Adrenal gland (tissue), 12 donors: ENCODE data around the gene DMPK. TPM values are rescaled to one million over a fixed set of nuclear protein-coding genes. Genes with fewer than 3 reads are reported as not detected.

ENCODE experiments used
- DNase-seq, 7 donors: peaks; one replicate each; pipeline ENCODE4 v3.0.0-alpha.2; 2019 to 2020
- H3K27ac ChIP-seq, 5 donors: fragments of 200-600 bp; sonication (generic) in 4 of 5; 1 replicate in 3 of 5; 2 replicates in 2 of 5; pipeline versions ENCODE4 v1.5.1 to v1.8.0; 2016 to 2020; ENCODE audit warnings: mild to moderate bottlenecking in 1 of 5
- H3K27me3 ChIP-seq: fragments of 200-600 bp; 2 replicates; pipeline ENCODE4 v1.8.0; 2021
- H3K36me3 ChIP-seq, 2 donors: fragments of 200-600 bp; replicated peaks in 1 of 2; 1 replicate in 1 of 2; 2 replicates in 1 of 2; pipeline versions ENCODE4 v1.5.1 to v1.8.0; 2018 to 2022
- H3K4me1 ChIP-seq, 2 donors: fragments of 200-600 bp; replicated peaks in 1 of 2; 1 replicate in 1 of 2; 2 replicates in 1 of 2; pipeline versions ENCODE4 v1.5.1 to v1.8.0; 2018 to 2021
- H3K4me3 ChIP-seq, 4 donors: fragments of 200-600 bp; sonication (generic) in 3 of 4; one replicate each; pipeline ENCODE4 v1.5.1; 2016 to 2018
- H3K9me3 ChIP-seq, 3 donors: fragments of 200-600 bp; sonication (generic) in 1 of 3; replicated peaks in 1 of 3; 1 replicate in 2 of 3; 2 replicates in 1 of 3; pipeline versions ENCODE4 v1.5.1 to v1.8.0; 2016 to 2021
- POLR2A ChIP-seq, 2 donors: fragments of 450-650 bp; IDR thresholded peaks; one replicate each; pipeline ENCODE4 v1.6.1; 2017; ENCODE audit warnings: antibody characterized with exemption in 2 of 2, mild to moderate bottlenecking in 2 of 2, moderate library complexity in 1 of 2
- WGBS, 4 donors: extraction: QIAGEN DNeasy Blood & Tissue Kit in 2 of 4; methylation state at CpG; one replicate each; pipeline versions ENCODE4 v1.1.5 to v1.1.7; 2013 to 2017; 5-methylcytosine and 5-hydroxymethylcytosine counted together
- intact Hi-C, 2 donors: fragments of 100-400 bp; cut with DNase I; formaldehyde crosslinking; loops; one replicate each; pipeline versions ENCODE4 v1.14.1 to v1.15.0; 2022 to 2023
- polyA plus RNA-seq, 3 donors: library from polyadenylated mRNA; stranded (reverse); fragments of 200-250 nt in 2 of 3; fragments of 350-450 nt in 1 of 3; fragmentation: Illumina TruSeq in 1 of 3; extraction: RNeasy Lipid Tissue Mini Kit (QIAGEN cat#74804) in 1 of 3; gene quantifications; one replicate each; pipeline ENCODE4 v1.2.3, GENCODE V29; 2013 to 2014
- total RNA-seq, 9 donors: library from RNA; depleted of rRNA in 4 of 9; stranded (reverse); fragments of >200 nt in 4 of 9; fragments of 120-200 nt in 1 of 9; fragmentation: NEBNext Ultra II Directional in 1 of 9; extraction: Animal tissue kit (Norgen Biotek cat#: 25700) in 1 of 9; gene quantifications; one replicate each; pipeline versions ENCODE4 v1.1.0 to v1.2.4, GENCODE V29; 2013 to 2023
- TF ChIP-seq, protein P1 (sequence below), 6 experiments: fragments of 450-650 bp in 4 of 6; fragments of 200-600 bp in 2 of 6; sonication (generic) in 1 of 6; IDR thresholded peaks; 1 replicate in 5 of 6; 2 replicates in 1 of 6; pipeline versions ENCODE4 v1.5.1 to v1.8.0; 2016 to 2021; ENCODE audit warnings: antibody characterized with exemption in 6 of 6, mild to moderate bottlenecking in 2 of 6, moderate library complexity in 1 of 6
- donor health status: healthy with polysubstance abuse.
- donor health status: Bipolar disorder and iron deficiency.
- donor health status: DM: yes; HTN: yes; CAD: no.
- donor health status: DM: no; HTN: no; CAD: no.
- donor health status: DM: no; HTN: no; CAD: no.
- donor health status: DM: yes; HTN: yes; CAD: no.

Gene DMPK
- total and polyA plus RNA-seq, 12 donors, result 76.8 to 748 (median 129) TPM

DNA sequence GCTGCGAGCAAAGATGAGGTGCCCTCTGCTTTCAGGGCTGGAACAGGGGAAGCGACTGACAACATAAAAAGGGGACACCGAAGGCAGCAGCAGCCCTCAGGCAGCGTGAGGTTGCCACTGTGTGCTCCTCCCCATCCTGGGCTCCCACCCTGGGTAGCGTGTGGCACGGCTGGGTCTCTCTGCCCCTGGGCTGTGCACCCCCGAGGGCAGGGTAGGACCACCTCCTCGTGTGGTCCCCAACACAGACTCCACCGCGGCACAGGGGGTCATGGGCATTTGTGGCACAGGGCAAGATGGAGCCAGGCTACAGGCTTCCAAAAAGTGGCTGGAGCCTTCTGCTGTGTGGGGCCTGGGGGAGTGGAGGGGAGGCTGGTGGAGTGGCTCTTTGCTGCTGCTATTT, 39.3 kb upstream of the DMPK start:
- Histone ChIP-seq H3K36me3 (peaks cover 0 to 37% of the 10 kb centered on the region in 2 donors), H3K4me1 (peaks cover 8% of the 10 kb centered on the region in 2 donors), H3K27me3 (no peaks in the 10 kb centered on the region), H3K4me3 (no peak overlapping the region), H3K9me3 (no peaks in the 10 kb centered on the region), H3K27ac (no peak overlapping the region)
- intact Hi-C loops, result no loop called here
- TF ChIP-seq, protein P1, sequence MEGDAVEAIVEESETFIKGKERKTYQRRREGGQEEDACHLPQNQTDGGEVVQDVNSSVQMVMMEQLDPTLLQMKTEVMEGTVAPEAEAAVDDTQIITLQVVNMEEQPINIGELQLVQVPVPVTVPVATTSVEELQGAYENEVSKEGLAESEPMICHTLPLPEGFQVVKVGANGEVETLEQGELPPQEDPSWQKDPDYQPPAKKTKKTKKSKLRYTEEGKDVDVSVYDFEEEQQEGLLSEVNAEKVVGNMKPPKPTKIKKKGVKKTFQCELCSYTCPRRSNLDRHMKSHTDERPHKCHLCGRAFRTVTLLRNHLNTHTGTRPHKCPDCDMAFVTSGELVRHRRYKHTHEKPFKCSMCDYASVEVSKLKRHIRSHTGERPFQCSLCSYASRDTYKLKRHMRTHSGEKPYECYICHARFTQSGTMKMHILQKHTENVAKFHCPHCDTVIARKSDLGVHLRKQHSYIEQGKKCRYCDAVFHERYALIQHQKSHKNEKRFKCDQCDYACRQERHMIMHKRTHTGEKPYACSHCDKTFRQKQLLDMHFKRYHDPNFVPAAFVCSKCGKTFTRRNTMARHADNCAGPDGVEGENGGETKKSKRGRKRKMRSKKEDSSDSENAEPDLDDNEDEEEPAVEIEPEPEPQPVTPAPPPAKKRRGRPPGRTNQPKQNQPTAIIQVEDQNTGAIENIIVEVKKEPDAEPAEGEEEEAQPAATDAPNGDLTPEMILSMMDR (IDR thresholded peaks at IDR 0.05), result no peak
- no peak for TF ChIP-seq POLR2A (IDR thresholded peaks at IDR 0.05)
- no peak for DNase-seq
- 69 to 91% (median 87%) methylated on average over 5 to 10 of the region's 10 CpGs for WGBS, 4 donors

DNA sequence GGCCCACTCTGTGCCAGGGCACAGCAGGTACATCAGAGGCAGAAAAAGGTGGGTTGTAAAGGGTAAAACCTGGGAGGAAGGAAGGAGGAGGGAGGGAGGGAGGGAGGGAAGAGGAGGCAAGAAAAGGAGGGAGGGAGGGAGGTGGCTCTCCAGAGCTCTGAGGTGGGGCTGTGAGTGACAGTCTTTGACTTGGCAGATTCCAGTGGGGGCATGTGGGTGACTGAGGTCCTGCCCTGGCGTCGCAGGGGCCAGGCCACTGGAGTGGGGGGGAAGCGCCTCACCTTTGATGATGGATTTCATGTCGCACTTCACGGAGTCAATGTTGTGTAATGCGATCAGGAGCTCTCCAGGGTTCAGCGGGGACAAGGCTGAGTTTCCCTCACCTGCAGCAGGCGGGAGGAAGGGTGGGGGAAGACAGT, 38.8 kb upstream of the DMPK start:
- TF ChIP-seq, protein P1 (IDR thresholded peaks at IDR 0.05), result no peak
- TF ChIP-seq POLR2A (IDR thresholded peaks at IDR 0.05), result no peak
- H3K4me3 ChIP-seq, result no peak overlapping the region
- no peak for DNase-seq
- peaks cover 8% of the 10 kb centered on the region in 2 donors for H3K4me1 ChIP-seq
- H3K27ac ChIP-seq, result no peak overlapping the region
- no peaks in the 10 kb centered on the region for H3K9me3 ChIP-seq
- peaks cover 0 to 33% of the 10 kb centered on the region in 2 donors for H3K36me3 ChIP-seq
- intact Hi-C loops, result no loop called here
- WGBS, 4 donors, result 79 to 84% (median 83%) methylated on average over 8 of the region's 8 CpGs
- no peaks in the 10 kb centered on the region for H3K27me3 ChIP-seq

DNA sequence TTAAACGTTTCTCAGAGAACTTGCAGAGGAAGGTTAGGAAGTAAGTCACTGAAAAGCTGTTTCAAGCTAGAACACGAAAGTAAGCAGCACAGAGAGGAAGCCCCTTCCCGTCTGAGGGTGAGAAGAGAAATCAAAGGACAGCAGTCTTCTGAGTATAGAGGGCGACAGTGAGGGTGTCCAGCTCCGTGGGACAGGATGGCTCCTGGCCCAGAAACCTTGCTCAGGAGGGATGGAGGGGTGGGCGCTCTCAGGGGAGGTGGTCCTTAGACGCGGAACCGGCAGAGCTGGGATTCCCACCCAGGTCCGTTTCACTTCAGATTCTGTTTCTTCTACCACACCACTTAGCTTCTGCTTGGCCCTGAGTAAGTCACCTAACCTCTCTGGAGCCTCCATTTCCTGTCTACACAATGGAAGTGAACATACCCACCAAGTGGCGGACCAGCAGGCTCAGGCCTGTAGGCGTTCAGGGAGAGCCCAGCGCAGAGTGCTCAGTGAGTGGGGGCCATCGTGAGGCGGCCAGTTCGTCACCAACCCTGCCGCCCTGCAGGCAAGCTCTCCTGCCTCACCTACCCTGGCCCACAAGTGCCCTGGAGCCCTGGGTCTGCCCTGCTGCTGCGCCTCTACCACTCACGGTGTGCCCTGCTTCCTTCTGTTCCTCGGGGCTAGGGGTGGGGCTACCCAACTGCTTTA, 38.3 kb upstream of the DMPK start:
- H3K9me3 ChIP-seq, result no peaks in the 10 kb centered on the region
- no peaks in the 10 kb centered on the region for H3K27me3 ChIP-seq
- H3K4me3 ChIP-seq, result no peak overlapping the region
- WGBS, 4 donors, result 78 to 81% (median 79%) methylated on average over 18 to 20 of the region's 20 CpGs
- no peak for DNase-seq
- H3K27ac ChIP-seq, result no peak overlapping the region
- H3K4me1 ChIP-seq, result peaks cover 8% of the 10 kb centered on the region in 2 donors
- peaks cover 0 to 27% of the 10 kb centered on the region in 2 donors for H3K36me3 ChIP-seq
- intact Hi-C loops, result no loop called here
- TF ChIP-seq, protein P1 (IDR thresholded peaks at IDR 0.05), result no peak
- TF ChIP-seq POLR2A (IDR thresholded peaks at IDR 0.05), result no peak

DNA sequence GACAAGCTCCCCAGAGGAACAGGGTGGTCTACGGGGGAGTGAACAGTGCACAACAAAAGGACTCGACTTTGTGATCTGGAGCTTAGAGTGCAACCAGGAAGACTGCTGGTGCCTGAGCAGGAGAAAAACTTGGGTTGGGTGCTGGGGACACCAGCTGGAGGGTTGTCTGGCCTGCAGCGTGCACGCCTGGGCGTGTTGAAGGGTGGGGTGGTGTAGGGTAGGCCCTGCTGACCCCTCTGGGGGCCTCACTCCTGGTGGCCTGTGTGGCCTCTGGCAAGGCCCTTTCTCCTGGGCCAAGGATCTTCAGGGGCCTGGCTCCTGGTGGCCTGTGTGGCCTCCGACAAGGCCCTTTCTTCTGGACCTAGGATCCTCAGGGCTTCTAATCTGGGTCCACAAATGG, 37.5 kb upstream of the DMPK start:
- Histone ChIP-seq H3K4me3 (no peak overlapping the region), H3K36me3 (peaks cover 0 to 19% of the 10 kb centered on the region in 2 donors), H3K27me3 (no peaks in the 10 kb centered on the region), H3K9me3 (no peaks in the 10 kb centered on the region), H3K27ac (no peak overlapping the region), H3K4me1 (peaks cover 5 to 6% of the 10 kb centered on the region in 2 donors)
- 89 to 100% (median 93%) methylated on average over 4 to 6 of the region's 6 CpGs for WGBS, 4 donors
- TF ChIP-seq, protein P1 (IDR thresholded peaks at IDR 0.05), result no peak
- TF ChIP-seq POLR2A (IDR thresholded peaks at IDR 0.05), result no peak
- DNase-seq, result no peak
- intact Hi-C loops, result loop anchor here in 1 of 2 donors (5.0 kb wide), 1 partner anchor 63 kb away; no protein-coding TSS in a partner anchor
